Ishikawa (cell line): ENCODE data around the gene CLK4.

ENCODE experiments used
- CEBPB ChIP-seq: IDR thresholded peaks from 2 replicates; pipeline ENCODE4 v1.6.1; 2012
- FOXM1 ChIP-seq: IDR thresholded peaks from 2 replicates; pipeline ENCODE4 v1.6.1; 2012; ENCODE audit warnings: low read depth, borderline replicate concordance
- MAX ChIP-seq: IDR thresholded peaks from 2 replicates; pipeline ENCODE4 v1.6.1; 2012
- NFIC ChIP-seq: IDR thresholded peaks from 2 replicates; pipeline ENCODE4 v1.6.1; 2012
- RAD21 ChIP-seq: IDR thresholded peaks from 2 replicates; pipeline ENCODE4 v1.6.1; 2012; ENCODE audit warnings: low read depth
- REST ChIP-seq: IDR thresholded peaks from 2 replicates; pipeline ENCODE4 v1.6.1; 2012; ENCODE audit warnings: low read depth, mild to moderate bottlenecking
- TAF1 ChIP-seq: IDR thresholded peaks from 2 replicates; pipeline ENCODE4 v1.6.1; 2012; ENCODE audit warnings: low read depth, mild to moderate bottlenecking
- TCF12 ChIP-seq: IDR thresholded peaks from 2 replicates; pipeline ENCODE4 v1.6.1; 2012; ENCODE audit warnings: low read depth
- TEAD4 ChIP-seq: IDR thresholded peaks from 2 replicates; pipeline ENCODE4 v1.6.1; 2012
- YY1 ChIP-seq: IDR thresholded peaks from 2 replicates; pipeline ENCODE4 v1.6.1; 2012; ENCODE audit warnings: low read depth
- ZBTB7A ChIP-seq: IDR thresholded peaks from 2 replicates; pipeline ENCODE4 v1.6.1; 2012; ENCODE audit warnings: low read depth
- TF ChIP-seq, protein P1 (sequence below): IDR thresholded peaks from 2 replicates; pipeline ENCODE4 v1.6.1; 2012

GRCh38 chr5:178642351-178642909 is 15.6 kb upstream of the CLK4 start:
- no peak for TF ChIP-seq YY1
- TF ChIP-seq MAX, result no peak
- TF ChIP-seq TEAD4, result no peak
- no peak for TF ChIP-seq REST
- no peak for TF ChIP-seq TCF12
- TF ChIP-seq NFIC, result peak; percentile 46; the same call in 1 of the 2 replicates
- TF ChIP-seq TAF1, result no peak
- no peak for TF ChIP-seq ZBTB7A
- no peak for TF ChIP-seq FOXM1
- TF ChIP-seq, protein P1, sequence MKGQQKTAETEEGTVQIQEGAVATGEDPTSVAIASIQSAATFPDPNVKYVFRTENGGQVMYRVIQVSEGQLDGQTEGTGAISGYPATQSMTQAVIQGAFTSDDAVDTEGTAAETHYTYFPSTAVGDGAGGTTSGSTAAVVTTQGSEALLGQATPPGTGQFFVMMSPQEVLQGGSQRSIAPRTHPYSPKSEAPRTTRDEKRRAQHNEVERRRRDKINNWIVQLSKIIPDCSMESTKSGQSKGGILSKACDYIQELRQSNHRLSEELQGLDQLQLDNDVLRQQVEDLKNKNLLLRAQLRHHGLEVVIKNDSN, result no peak
- no peak for TF ChIP-seq RAD21
- no peak for TF ChIP-seq CEBPB
